Stimulated activated CD4-positive, alpha-beta T cell treated with anti-CD3 and anti-CD28 coated beads, Interleukin-2, amount 100 ng/mL, for 48 hours (primary cell): ENCODE data around the gene WDR46.

Source experiments
- DNase-seq, 2 donors: peaks; one replicate each; pipeline ENCODE4 v3.0.0-alpha.2; 2020

Gene WDR46

GRCh38 chr6:33259032-33259431 is 30.0 kb downstream of the WDR46 start:
- no peak for DNase-seq

- DNase-seq, result no peak
These were observed 34.4 kb downstream of the WDR46 start for GRCh38 chr6:33254591-33254990.

- no peak for DNase-seq
These were observed 36.3 kb downstream of the WDR46 start for GRCh38 chr6:33252759-33253158.

- no peak for DNase-seq
These were observed 37.5 kb downstream of the WDR46 start for GRCh38 chr6:33251395-33252012.

- no peak for DNase-seq
These were observed 38.3 kb downstream of the WDR46 start for GRCh38 chr6:33250731-33251130.

- DNase-seq, result no peak
These were observed 39.1 kb downstream of the WDR46 start for GRCh38 chr6:33249732-33250630.

- peak; percentile 93 to 94 for DNase-seq
These were observed 39.9 kb downstream of the WDR46 start for GRCh38 chr6:33248932-33249731.

GRCh38 chr6:33248643-33248931 is 40.5 kb downstream of the WDR46 start:
- peak; percentile 27 to 39 for DNase-seq

- DNase-seq, result peak; percentile 92 to 95
These were observed 40.9 kb downstream of the WDR46 start for GRCh38 chr6:33247977-33248642.

GRCh38 chr6:33243476-33243875 is 45.6 kb downstream of the WDR46 start:
- DNase-seq, result no peak

GRCh38 chr6:33241968-33242367 is 47.1 kb downstream of the WDR46 start:
- no peak for DNase-seq

GRCh38 chr6:33237741-33238140 is 51.3 kb downstream of the WDR46 start:
- no peak for DNase-seq

- no peak for DNase-seq
These were observed 52.2 kb downstream of the WDR46 start for GRCh38 chr6:33236852-33237251.

- DNase-seq, result no peak
These were observed 52.7 kb downstream of the WDR46 start for GRCh38 chr6:33236328-33236727.

- no peak for DNase-seq
These were observed 53.8 kb downstream of the WDR46 start for GRCh38 chr6:33235221-33235634.
